K562 (cell line): ENCODE measurements around the gene PLPPR2. TPM values are rescaled to one million over a fixed set of nuclear protein-coding genes. Genes with fewer than 3 reads are reported as not detected.

Experiments used
- CBFA2T3 ChIP-seq: fragments of 450-650 bp; IDR thresholded peaks from 2 replicates; pipeline ENCODE4 v1.6.1; 2017
- DACH1 ChIP-seq: fragments of 450-650 bp; IDR thresholded peaks from 2 replicates; pipeline ENCODE4 v1.6.1; 2018; ENCODE audit not compliant: partially characterized antibody
- DPF2 ChIP-seq: fragments of 450-650 bp; IDR thresholded peaks from 2 replicates; pipeline ENCODE4 v1.6.1; 2016
- GABPA ChIP-seq: fragments of 200-800 bp; sonication (Bioruptor generic); conservative IDR thresholded peaks from 2 replicates; pipeline ENCODE4 v1.6.1; 2016; ENCODE audit warnings: low read depth, missing genetic modification characterization, missing compliant biosample characterization
- GATAD2A ChIP-seq: fragments of 450-650 bp; IDR thresholded peaks from 2 replicates; pipeline ENCODE4 v1.6.1; 2017
- GTF2F1 ChIP-seq: IDR thresholded peaks from 2 replicates; pipeline ENCODE4 v1.6.1; 2011; ENCODE audit warnings: low read depth, low read length, improper control_type of control experiment
- HNRNPL ChIP-seq: fragments of 200-400 bp; formaldehyde crosslinking; IDR thresholded peaks from 2 replicates; pipeline ENCODE4 v1.6.1; 2017; ENCODE audit warnings: low read depth, mild to moderate bottlenecking, low read length
- KDM4B ChIP-seq, 2 experiments: fragments of 450-650 bp in 1 of 2; sonication (generic) in 1 of 2; IDR thresholded peaks; 2 replicates each; pipeline ENCODE4 v1.6.1; 2016 to 2017; ENCODE audit warnings: borderline replicate concordance in 2 of 2, antibody characterized with exemption in 1 of 2, low read depth in 1 of 2, mild to moderate bottlenecking in 1 of 2
- KLF16 ChIP-seq: IDR thresholded peaks from 2 replicates; pipeline ENCODE4 v1.6.1; 2016; ENCODE audit warnings: antibody characterized with exemption
- MTF1 ChIP-seq: fragments of 250-450 bp; sonication (Bioruptor Pico); IDR thresholded peaks from 2 replicates; pipeline ENCODE4 v1.9.0; 2021; ENCODE audit warnings: moderate library complexity, mild to moderate bottlenecking, inconsistent platforms, borderline replicate concordance
- NEUROD1 ChIP-seq: fragments of 150-350 bp; IDR thresholded peaks from 2 replicates; pipeline ENCODE4 v1.6.1; 2014; ENCODE audit warnings: borderline replicate concordance, low read length, low read depth; ENCODE audit not compliant: partially characterized antibody
- PYGO2 ChIP-seq: fragments of 450-650 bp; IDR thresholded peaks from 2 replicates; pipeline ENCODE4 v1.6.1; 2016; ENCODE audit warnings: mild to moderate bottlenecking, missing genetic modification characterization, moderate library complexity, missing compliant biosample characterization
- RFX5 ChIP-seq: IDR thresholded peaks from 2 replicates; pipeline ENCODE4 v1.6.1; 2011; ENCODE audit warnings: low read depth, mild to moderate bottlenecking, improper control_type of control experiment, low read length
- RNF2 ChIP-seq: sonication (generic); IDR thresholded peaks from 2 replicates; pipeline ENCODE4 v1.6.1; 2016
- SMARCB1 ChIP-seq: IDR thresholded peaks from 2 replicates; pipeline ENCODE4 v1.6.1; 2011; ENCODE audit warnings: improper control_type of control experiment, low read depth; ENCODE audit not compliant: insufficient read length
- SMARCC2 ChIP-seq: fragments of 450-650 bp; IDR thresholded peaks from 2 replicates; pipeline ENCODE4 v1.6.1; 2017; ENCODE audit warnings: antibody characterized with exemption, moderate library complexity, mild to moderate bottlenecking, low read depth
- SUPT5H ChIP-seq: fragments of 450-650 bp; IDR thresholded peaks from 2 replicates; pipeline ENCODE4 v1.6.1; 2016
- TFAM ChIP-seq: fragments of 250-450 bp; sonication (Bioruptor Pico); conservative IDR thresholded peaks from 2 replicates; pipeline ENCODE4 v1.5.0; 2021; ENCODE audit warnings: mild to moderate bottlenecking, moderate library complexity
- ZNF764 ChIP-seq: fragments of 250-450 bp; sonication (Bioruptor Pico); IDR thresholded peaks from 2 replicates; pipeline ENCODE4 v1.4.0; 2020; ENCODE audit warnings: low read depth, mild to moderate bottlenecking, moderate library complexity
- polyA plus RNA-seq, 8 experiments: library from polyadenylated mRNA; depleted of rRNA in 4 of 8; stranded (reverse) in 5 of 8; unstranded in 3 of 8; fragments of >200 nt; fragmentation: Nextera tagmentation in 2 of 8; fragmentation: Illumina TruSeq in 1 of 8; extraction: Ambion mirVana in 2 of 8; extraction: Trizol in 1 of 8; gene quantifications; 2 replicates each; pipeline versions ENCODE4 v1.2.1 to v1.2.3, GENCODE V29; 2011 to 2014; ENCODE audit warnings: inconsistent platforms in 1 of 8, missing spikeins in 1 of 8
- total RNA-seq, 7 experiments: library from RNA; depleted of rRNA in 6 of 7; stranded (reverse); fragments of >200 nt in 6 of 7; fragmentation: Illumina TruSeq in 2 of 7; extraction: Trizol in 2 of 7; gene quantifications; 2 replicates each; pipeline versions ENCODE4 v1.2.1 to v1.2.3, GENCODE V29; 2011 to 2021; ENCODE audit warnings: low replicate concordance in 1 of 7
- TF ChIP-seq, protein P1 (sequence below): sonication (generic); formaldehyde crosslinking; IDR thresholded peaks from 2 replicates; pipeline ENCODE4 v1.8.0; 2022; ENCODE audit warnings: missing genetic modification reagents, mild to moderate bottlenecking, borderline replicate concordance
- TF ChIP-seq, protein P2 (sequence below): sonication (generic); formaldehyde crosslinking; IDR thresholded peaks from 2 replicates; pipeline ENCODE4 v1.8.0; 2022; ENCODE audit warnings: mild to moderate bottlenecking, missing genetic modification reagents
- TF ChIP-seq, protein P3 (sequence below): fragments of 450-650 bp; IDR thresholded peaks from 2 replicates; pipeline ENCODE4 v1.6.1; 2017; ENCODE audit warnings: antibody characterized with exemption, mild to moderate bottlenecking
- TF ChIP-seq, protein P4 (sequence below): fragments of 250-450 bp; sonication (Bioruptor Pico); IDR thresholded peaks from 2 replicates; pipeline ENCODE4 v1.9.0; 2021; ENCODE audit warnings: mild to moderate bottlenecking

The PLPPR2 gene
- total and polyA plus RNA-seq, 9 of the 15 experiments (the other 6 are each of a cell fraction or from before 2014, with no cell fraction given): 0.49 to 15.9 (median 3.4) TPM

DNA sequence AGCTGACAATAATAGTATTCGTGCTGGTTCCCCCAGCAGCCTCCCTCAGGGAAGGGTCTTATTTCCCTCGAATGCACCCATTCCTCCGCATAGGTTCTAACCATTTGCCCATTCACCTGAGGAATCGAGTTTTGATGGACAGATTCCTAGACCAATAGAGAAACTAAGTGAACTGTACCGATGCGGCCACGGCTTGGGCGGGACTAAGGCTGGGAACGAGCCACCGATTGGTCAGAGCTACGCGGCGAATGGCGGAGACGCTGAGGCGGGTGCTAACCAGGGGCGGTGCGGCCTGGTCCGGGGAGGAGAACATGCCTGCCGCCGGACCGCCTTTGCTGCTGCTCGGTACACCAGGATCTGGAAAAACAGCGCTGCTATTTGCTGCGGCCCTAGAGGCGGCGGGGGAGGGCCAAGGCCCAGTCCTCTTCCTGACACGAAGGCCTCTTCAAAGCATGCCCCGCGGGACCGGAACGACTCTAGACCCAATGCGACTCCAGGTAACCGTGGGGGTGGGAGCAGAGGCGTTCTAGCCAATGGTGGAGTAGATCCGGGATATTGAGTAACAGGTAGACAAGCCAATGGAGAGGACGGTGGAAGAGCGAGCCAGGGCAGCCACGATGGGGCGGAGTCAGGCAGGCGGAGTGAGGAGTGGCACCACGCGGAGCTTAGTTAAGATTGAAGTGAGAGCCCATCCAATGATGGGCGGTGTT is 19.4 kb downstream of the PLPPR2 start, which contains the start of gene SWSAP1 (continued):
- TF ChIP-seq, protein P1, sequence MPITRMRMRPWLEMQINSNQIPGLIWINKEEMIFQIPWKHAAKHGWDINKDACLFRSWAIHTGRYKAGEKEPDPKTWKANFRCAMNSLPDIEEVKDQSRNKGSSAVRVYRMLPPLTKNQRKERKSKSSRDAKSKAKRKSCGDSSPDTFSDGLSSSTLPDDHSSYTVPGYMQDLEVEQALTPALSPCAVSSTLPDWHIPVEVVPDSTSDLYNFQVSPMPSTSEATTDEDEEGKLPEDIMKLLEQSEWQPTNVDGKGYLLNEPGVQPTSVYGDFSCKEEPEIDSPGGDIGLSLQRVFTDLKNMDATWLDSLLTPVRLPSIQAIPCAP (CRISPR knock-in tag): no peak
- TF ChIP-seq DPF2: no peak
- TF ChIP-seq GATAD2A: no peak
- TF ChIP-seq SMARCB1: no peak
- no peak for TF ChIP-seq KLF16
- TF ChIP-seq, protein P2, sequence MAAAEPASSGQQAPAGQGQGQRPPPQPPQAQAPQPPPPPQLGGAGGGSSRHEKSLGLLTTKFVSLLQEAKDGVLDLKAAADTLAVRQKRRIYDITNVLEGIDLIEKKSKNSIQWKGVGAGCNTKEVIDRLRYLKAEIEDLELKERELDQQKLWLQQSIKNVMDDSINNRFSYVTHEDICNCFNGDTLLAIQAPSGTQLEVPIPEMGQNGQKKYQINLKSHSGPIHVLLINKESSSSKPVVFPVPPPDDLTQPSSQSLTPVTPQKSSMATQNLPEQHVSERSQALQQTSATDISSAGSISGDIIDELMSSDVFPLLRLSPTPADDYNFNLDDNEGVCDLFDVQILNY: peak; percentile 82; the same call in 1 of the 2 replicates
- TF ChIP-seq GABPA: peak; percentile 88
- no peak for TF ChIP-seq MTF1 (CRISPR knock-in tag)
- TF ChIP-seq PYGO2: no peak
- 0 out of 2 replicates have a peak, but pooled peaks have one; percentile 57 for TF ChIP-seq GTF2F1
- TF ChIP-seq SMARCC2: no peak
- TF ChIP-seq HNRNPL: no peak
- no peak for TF ChIP-seq DACH1
- TF ChIP-seq SUPT5H: peak; percentile 95
- peak; percentile 42 for TF ChIP-seq NEUROD1
- no peak for TF ChIP-seq RFX5
- TF ChIP-seq, protein P3, sequence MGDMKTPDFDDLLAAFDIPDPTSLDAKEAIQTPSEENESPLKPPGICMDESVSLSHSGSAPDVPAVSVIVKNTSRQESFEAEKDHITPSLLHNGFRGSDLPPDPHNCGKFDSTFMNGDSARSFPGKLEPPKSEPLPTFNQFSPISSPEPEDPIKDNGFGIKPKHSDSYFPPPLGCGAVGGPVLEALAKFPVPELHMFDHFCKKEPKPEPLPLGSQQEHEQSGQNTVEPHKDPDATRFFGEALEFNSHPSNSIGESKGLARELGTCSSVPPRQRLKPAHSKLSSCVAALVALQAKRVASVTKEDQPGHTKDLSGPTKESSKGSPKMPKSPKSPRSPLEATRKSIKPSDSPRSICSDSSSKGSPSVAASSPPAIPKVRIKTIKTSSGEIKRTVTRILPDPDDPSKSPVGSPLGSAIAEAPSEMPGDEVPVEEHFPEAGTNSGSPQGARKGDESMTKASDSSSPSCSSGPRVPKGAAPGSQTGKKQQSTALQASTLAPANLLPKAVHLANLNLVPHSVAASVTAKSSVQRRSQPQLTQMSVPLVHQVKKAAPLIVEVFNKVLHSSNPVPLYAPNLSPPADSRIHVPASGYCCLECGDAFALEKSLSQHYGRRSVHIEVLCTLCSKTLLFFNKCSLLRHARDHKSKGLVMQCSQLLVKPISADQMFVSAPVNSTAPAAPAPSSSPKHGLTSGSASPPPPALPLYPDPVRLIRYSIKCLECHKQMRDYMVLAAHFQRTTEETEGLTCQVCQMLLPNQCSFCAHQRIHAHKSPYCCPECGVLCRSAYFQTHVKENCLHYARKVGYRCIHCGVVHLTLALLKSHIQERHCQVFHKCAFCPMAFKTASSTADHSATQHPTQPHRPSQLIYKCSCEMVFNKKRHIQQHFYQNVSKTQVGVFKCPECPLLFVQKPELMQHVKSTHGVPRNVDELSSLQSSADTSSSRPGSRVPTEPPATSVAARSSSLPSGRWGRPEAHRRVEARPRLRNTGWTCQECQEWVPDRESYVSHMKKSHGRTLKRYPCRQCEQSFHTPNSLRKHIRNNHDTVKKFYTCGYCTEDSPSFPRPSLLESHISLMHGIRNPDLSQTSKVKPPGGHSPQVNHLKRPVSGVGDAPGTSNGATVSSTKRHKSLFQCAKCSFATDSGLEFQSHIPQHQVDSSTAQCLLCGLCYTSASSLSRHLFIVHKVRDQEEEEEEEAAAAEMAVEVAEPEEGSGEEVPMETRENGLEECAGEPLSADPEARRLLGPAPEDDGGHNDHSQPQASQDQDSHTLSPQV: no peak
- 0 out of 4 replicates have a peak, but pooled peaks of 1 of the 2 experiments have one; percentile 24 for TF ChIP-seq KDM4B (IDR thresholded peaks at IDR 0.05; ENCODE audit: borderline replicate concordance in 2 of 2, low read depth in 1 of 2)
- TF ChIP-seq ZNF764 (CRISPR knock-in tag): no peak
- TF ChIP-seq, protein P4, sequence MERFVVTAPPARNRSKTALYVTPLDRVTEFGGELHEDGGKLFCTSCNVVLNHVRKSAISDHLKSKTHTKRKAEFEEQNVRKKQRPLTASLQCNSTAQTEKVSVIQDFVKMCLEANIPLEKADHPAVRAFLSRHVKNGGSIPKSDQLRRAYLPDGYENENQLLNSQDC (CRISPR knock-in tag): no peak
- no peak for TF ChIP-seq CBFA2T3
- no peak for TF ChIP-seq RNF2
- TF ChIP-seq TFAM: no peak
